Measurements from ENCODE around the gene PLCL1. TPM values are rescaled to one million over a fixed set of nuclear protein-coding genes. Genes with fewer than 3 reads are reported as not detected.

Gene PLCL1
- total RNA-seq, 1 donor from 2014 or later: 7.7 TPM

DNA sequence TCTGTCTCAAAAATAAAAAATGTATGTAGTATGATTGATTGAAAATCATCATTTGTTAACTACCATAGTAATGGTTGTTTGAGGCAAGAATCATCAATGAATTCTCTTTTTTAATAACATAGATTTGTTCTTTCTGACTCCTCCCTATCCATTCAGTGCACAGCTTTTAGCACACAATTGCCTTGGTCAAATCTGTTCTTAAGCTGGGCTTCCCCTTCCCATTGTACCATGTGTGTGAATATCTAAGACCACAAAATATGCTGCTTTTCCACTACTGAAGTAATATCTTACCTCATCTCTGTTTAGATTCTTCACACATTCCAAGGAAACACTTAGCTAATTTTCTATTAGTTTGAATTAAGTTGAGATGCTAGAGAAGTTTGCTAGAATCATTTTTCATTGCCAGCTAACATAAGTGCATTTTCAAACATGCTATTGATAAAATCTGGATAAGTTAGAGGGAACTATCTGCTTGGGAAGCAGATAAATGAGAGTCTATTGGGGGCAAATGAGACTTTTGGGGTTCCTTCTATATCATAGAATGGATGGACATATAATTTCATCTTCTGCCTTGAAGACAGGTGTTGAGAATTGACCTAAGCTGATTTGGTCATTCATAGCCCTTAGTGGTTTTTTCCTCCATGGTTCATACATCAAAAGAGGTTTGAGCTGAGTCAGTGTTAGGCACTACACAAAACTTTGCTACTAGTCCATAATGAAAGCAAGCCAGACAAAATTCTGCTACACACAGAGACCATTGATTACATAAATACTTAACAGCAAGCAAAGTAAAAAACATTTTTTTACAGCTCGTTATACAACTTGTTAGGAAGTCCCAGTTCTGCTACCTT, 231.9 kb downstream of the PLCL1 start:
- Histone ChIP-seq H3K4me3 (no peak overlapping the region), H3K4me1 (no peaks in the 10 kb centered on the region), H3K9me3 (no peaks in the 10 kb centered on the region), H3K27me3 (no peaks in the 10 kb centered on the region), H3K27ac (no peak overlapping the region), H3K36me3 (no peaks in the 10 kb centered on the region)
- intact Hi-C loops (cut with DNase I): no loop called here
- no peak for DNase-seq
- TF ChIP-seq, protein P1, sequence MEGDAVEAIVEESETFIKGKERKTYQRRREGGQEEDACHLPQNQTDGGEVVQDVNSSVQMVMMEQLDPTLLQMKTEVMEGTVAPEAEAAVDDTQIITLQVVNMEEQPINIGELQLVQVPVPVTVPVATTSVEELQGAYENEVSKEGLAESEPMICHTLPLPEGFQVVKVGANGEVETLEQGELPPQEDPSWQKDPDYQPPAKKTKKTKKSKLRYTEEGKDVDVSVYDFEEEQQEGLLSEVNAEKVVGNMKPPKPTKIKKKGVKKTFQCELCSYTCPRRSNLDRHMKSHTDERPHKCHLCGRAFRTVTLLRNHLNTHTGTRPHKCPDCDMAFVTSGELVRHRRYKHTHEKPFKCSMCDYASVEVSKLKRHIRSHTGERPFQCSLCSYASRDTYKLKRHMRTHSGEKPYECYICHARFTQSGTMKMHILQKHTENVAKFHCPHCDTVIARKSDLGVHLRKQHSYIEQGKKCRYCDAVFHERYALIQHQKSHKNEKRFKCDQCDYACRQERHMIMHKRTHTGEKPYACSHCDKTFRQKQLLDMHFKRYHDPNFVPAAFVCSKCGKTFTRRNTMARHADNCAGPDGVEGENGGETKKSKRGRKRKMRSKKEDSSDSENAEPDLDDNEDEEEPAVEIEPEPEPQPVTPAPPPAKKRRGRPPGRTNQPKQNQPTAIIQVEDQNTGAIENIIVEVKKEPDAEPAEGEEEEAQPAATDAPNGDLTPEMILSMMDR (IDR thresholded peaks at IDR 0.05): no peak
- no peak for ATAC-seq

DNA sequence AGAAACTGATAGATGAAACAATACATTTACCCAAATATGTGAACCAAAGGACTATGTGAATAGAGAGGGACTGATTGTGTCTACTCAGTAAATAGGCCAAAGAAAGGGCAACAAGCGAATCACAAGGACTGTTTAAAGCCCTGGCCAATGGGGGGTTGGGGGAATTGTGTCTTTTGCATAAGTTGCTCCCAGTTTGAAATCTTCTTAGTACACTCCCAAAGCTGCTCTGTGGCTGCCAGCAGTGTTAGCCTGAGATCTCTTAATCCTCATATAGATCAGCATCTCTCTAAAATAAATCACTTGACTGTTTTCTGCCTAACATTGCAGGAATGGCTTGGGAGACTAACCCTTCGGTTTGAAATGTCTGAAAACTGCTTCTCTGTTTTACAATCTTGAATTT, 236.4 kb downstream of the PLCL1 start:
- no peak overlapping the region for H3K4me3 ChIP-seq
- H3K4me1 ChIP-seq: no peaks in the 10 kb centered on the region
- ATAC-seq (no peak), DNase-seq (no peak)
- intact Hi-C loops (cut with DNase I): no loop called here
- TF ChIP-seq, protein P1 (IDR thresholded peaks at IDR 0.05): no peak
- no peaks in the 10 kb centered on the region for H3K36me3 ChIP-seq
- H3K27me3 ChIP-seq: no peaks in the 10 kb centered on the region
- H3K9me3 ChIP-seq: no peaks in the 10 kb centered on the region
- H3K27ac ChIP-seq: no peak overlapping the region

DNA sequence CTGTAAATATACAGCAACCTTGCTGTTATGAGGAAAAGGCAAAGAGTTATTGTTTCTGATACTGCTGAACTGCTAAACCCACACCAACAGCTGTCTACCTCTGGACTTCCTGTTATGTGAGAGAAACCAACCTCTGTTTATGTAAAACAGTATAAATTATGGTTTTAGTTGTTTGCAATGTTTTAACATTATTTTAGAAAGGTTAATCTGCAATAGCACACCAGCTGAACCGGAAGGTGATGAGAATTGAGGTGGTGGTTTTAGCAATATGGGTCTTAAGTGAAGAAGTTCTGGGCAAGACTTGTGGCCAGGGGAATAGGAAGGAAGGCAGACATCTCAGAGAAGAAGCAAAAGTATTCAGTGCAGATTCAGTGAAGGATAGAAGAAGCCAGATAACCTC, 237.8 kb downstream of the PLCL1 start:
- no peaks in the 10 kb centered on the region for H3K27me3 ChIP-seq
- DNase-seq (no peak), ATAC-seq (no peak)
- no peaks in the 10 kb centered on the region for H3K9me3 ChIP-seq
- intact Hi-C loops (cut with DNase I): no loop called here
- H3K4me3 ChIP-seq: no peak overlapping the region
- no peak overlapping the region for H3K27ac ChIP-seq
- TF ChIP-seq, protein P1 (IDR thresholded peaks at IDR 0.05): no peak
- H3K36me3 ChIP-seq: no peaks in the 10 kb centered on the region
- no peaks in the 10 kb centered on the region for H3K4me1 ChIP-seq

DNA sequence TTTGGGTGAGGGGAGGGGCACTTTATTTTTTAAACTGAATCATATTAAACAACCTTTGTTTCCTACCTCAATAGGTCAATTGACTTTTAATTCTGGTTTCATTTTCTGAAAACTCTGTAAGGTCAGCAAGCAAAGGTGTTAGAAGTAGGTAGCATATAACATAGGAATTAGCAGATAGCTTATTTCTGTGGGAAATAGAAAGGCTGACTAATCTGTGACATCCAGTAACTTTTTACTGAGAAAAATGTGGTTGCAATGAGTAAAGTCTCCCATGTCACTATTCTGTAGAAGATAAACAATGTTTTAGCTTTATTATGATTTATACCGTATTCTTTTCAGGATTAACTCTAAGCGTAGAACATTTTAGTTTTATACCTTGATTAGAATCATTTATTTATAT, 240.4 kb downstream of the PLCL1 start:
- intact Hi-C loops (cut with DNase I): no loop called here
- TF ChIP-seq, protein P1 (IDR thresholded peaks at IDR 0.05): no peak
- H3K27me3 ChIP-seq: no peaks in the 10 kb centered on the region
- no peak overlapping the region for H3K27ac ChIP-seq
- H3K36me3 ChIP-seq: no peaks in the 10 kb centered on the region
- DNase-seq: no peak
- ATAC-seq: no peak
- no peak overlapping the region for H3K4me3 ChIP-seq
- H3K9me3 ChIP-seq: no peaks in the 10 kb centered on the region
- no peaks in the 10 kb centered on the region for H3K4me1 ChIP-seq

DNA sequence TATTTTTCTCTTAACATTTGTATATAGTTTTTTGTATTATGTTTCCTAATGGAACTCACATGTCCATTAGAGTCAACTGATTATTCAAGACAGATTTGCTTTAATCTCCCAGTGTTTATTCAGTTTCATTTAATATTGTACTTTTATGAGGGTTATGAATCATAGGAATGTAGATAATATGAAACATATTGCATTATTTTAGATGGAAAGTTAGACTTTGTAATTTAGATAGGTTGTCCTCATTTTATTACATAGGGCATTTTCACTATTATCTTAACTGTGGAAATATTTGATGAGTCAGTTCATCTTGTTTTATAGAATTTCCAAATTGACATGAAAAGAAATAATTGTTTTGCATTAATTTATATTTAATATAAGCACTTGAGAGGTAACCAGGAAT, 240.8 kb downstream of the PLCL1 start:
- Histone ChIP-seq H3K9me3 (no peaks in the 10 kb centered on the region), H3K27ac (no peak overlapping the region), H3K27me3 (no peaks in the 10 kb centered on the region), H3K4me1 (no peaks in the 10 kb centered on the region), H3K36me3 (no peaks in the 10 kb centered on the region), H3K4me3 (no peak overlapping the region)
- DNase-seq (no peak), ATAC-seq (no peak)
- TF ChIP-seq, protein P1 (IDR thresholded peaks at IDR 0.05): no peak
- intact Hi-C loops (cut with DNase I): no loop called here

Data from upper lobe of right lung (tissue), 1 donor.